Umbilical cord (tissue), 2 donors: Measurements from ENCODE around the gene DDR1. TPM values are rescaled to one million over a fixed set of nuclear protein-coding genes. Genes with fewer than 3 reads are reported as not detected.
"Not testable (repeated sequence)": the region's sequence is repeated elsewhere in the genome, so short reads cannot be mapped to it uniquely, and the experiment has no call there.

Experiments
- DNase-seq: peaks from one replicate; pipeline ENCODE4 v3.0.0-alpha.2; 2015; ENCODE audit warnings: low spot score
- total RNA-seq: library from RNA; depleted of rRNA; stranded (reverse); fragments of >200 nt; gene quantifications from one replicate; pipeline ENCODE4 v1.2.3, GENCODE V29; 2014; ENCODE audit warnings: low replicate concordance; ENCODE audit not compliant: insufficient read depth

The DDR1 gene
- total RNA-seq, 1 donor from 2014 or later: 19.0 TPM

GRCh38 chr6:30917041-30917440, 32.7 kb downstream of the DDR1 start:
- no peak for DNase-seq

GRCh38 chr6:30917487-30917886, 33.2 kb downstream of the DDR1 start:
- DNase-seq: no peak

GRCh38 chr6:30918670-30919069, 34.4 kb downstream of the DDR1 start:
- DNase-seq: no peak

DNA sequence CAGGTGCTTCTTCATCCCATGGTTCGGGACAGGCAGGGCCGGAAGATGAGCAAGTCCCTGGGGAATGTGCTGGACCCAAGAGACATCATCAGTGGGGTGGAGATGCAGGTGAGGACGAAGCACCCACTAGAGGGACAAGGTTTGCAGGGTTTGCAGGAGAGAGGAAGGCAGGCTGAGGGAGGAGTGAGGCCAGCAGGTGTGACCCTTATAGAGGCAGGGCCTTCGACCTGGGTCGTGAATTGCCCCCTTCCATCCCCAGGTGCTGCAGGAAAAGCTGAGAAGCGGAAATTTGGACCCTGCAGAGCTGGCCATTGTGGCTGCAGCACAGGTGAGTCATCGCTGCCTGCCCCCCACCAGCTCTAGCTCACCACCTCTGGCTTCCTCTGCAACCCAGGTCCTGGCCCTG, 38.1 kb downstream of the DDR1 start:
- DNase-seq: no peak

DNA sequence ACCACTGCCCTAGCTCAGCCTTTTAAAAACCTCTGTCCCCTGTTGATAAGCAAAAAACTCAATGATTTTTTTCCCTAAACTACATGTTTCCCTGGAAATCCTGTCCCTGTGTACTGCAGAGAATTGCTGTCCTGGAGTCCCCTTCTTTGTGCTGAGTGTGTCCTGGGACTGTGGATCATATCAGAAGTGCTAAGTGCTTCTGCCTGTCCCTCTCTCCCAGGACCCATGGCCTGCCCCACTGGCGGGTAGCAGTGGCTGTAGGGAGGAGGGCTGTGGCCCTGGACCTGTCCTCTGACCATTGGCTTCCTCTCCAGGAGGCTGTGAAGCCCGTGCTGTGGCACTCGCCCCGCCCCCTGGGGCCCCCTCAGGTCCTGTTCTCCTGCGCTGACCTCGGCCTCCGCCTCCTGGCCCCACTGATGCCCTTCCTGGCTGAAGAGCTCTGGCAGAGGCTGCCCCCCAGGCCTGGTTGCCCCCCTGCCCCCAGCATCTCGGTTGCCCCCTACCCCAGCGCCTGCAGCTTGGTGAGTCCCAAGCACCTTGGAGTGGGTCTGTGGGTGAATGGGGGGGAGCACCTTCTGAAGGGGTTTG, 39.8 kb downstream of the DDR1 start:
- DNase-seq: not testable (repeated sequence)

GRCh38 chr6:30926644-30927043, 42.3 kb downstream of the DDR1 start:
- DNase-seq: no peak

DNA sequence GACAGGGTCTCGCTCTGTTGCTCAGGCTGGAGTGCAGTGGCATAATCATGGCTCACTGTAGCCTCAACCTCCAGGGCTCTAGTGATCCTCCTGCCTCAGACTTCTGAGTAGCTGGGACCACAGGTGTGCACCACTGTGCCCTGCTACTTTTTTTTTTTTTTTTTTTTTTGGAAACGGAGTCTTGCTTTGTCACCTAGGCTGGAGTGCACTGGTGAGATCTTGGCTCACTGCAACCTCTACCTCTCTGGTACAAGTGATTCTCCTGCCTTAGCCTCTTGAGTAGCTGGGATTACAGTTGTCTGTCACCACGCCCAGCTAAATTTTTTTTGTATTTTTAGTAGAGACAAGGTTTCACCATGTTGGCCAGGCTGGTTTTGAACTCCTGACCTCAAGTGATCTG, 42.8 kb downstream of the DDR1 start:
- DNase-seq: not testable (repeated sequence)

- no peak for DNase-seq
These were observed 44.4 kb downstream of the DDR1 start for GRCh38 chr6:30928677-30929076.

- no peak for DNase-seq
These were observed 46.2 kb downstream of the DDR1 start for GRCh38 chr6:30930506-30930905.

DNA sequence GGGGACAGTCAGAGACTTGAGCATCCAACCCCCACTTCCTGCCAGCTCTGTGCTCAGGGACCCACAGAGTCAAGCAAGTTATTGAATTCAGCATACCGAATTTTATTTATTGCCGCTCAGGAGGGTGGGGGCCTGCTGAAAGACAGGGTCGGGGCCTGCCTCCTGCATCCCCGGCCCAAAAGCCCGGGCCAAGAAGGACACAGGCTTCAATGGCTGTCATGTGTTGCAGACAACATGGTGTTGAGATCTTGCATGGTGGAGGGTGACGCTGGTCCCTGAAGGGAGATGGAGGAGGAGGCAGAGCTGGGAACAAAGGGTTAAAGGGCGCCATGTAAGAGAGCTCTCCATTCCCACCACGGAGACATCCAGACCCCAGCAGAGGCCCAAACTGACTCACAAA, 47.0 kb downstream of the DDR1 start:
- DNase-seq: no peak

DNA sequence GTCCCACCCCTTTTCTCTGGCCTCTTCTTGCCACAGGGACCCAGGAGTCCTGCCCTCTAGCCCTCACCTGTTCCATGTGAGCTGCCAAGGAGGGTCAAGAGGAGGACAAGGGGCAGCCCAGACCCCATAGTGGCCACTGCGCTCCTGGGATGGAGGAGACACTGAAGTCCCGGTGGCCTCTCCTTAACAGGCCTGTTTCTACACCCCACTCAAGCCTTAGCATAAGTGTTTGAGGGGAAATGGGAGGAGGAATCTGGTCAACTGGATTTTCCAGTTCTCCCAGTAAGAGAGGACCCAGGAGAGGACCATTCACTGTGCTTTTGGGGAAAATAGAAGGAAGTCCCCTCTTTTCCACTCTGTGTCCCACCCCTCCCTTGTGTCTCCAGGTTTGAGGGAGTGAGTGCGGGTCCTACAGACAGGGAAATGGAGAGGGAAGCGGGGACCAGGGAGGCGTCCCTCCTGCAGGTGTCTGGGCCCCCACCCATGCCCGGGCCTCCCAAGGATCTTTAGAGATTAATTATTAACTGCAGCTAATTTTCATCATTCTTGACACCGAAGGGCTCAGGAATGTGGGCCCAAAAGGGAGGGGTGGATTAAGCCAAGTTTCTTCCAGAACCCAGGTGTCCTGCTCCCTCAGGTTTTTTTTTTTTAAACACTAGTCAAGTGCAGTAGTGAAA, 47.8 kb downstream of the DDR1 start, which contains the start of gene SFTA2:
SFTA2 (minus strand) TSS at position 202 of the 677 bp plus-strand sequence; CDS start at position 128, 74 bp downstream.
- DNase-seq: no peak

DNA sequence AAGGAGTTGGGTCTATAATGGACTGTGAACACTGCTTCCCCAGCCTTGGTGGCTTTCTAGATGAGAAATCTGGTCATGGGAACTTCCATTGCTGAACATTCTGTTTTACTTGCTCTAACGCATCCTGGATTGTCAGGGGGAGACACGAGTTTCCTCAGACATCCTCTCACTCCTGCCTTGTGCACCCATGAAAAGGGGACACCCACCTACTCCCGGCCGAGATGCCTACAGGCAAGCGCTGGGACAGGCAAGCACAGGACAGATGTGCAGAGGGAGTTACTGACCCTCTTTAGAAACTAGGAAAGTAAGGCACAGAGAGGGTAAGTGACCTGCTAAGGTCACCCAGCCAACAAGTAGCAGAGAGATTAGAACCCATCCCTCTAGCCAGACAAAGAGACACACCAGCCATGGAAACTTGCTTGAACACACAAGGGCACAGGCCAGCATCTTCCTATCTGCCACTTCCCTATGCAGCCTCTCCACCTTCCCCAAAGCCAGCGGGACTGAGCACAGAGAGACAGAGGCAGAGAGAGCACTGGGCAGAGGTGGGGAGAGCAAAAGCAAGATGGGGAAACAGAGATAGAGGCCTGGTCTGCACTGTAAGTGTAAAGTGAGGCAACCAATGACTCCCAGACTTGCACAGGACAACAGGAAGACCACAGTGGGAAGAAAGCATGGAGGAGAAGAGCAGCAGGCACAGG, 48.5 kb downstream of the DDR1 start:
- DNase-seq: no peak

GRCh38 chr6:30935018-30935417, 50.7 kb downstream of the DDR1 start:
- DNase-seq: no peak

DNA sequence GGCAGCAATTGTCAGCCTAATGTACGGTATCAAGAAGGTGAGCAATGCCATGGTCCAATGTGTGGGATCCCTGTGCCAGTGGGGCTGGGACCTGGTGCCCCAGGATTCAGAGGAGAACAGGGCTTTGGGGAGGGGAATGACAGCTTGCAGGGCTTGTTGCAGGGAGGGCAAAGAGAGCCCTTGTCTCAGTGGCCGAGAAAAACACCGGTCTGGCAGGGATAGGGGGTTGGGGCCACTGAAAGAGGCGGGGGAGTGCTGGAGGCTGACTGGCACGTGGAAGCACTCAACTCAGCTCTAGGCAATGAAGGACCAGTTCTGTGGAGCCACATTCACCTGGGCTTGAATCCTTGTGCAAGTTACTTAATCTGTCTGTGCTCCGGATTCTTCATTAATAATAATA, 52.9 kb downstream of the DDR1 start:
- no peak for DNase-seq

GRCh38 chr6:30938730-30939129, 54.4 kb downstream of the DDR1 start:
- DNase-seq: no peak

GRCh38 chr6:30939473-30939872, 55.2 kb downstream of the DDR1 start:
- DNase-seq: no peak

GRCh38 chr6:30940361-30940986, 56.2 kb downstream of the DDR1 start, which contains the start of gene MUCL3:
Gene MUCL3, plus strand, starts transcription at chr6:30940973. Its CDS starts 27 bp downstream, at chr6:30941000.
- no peak for DNase-seq

- DNase-seq: peak; percentile 81
These were observed 58.2 kb downstream of the DDR1 start for GRCh38 chr6:30942338-30943060.

DNA sequence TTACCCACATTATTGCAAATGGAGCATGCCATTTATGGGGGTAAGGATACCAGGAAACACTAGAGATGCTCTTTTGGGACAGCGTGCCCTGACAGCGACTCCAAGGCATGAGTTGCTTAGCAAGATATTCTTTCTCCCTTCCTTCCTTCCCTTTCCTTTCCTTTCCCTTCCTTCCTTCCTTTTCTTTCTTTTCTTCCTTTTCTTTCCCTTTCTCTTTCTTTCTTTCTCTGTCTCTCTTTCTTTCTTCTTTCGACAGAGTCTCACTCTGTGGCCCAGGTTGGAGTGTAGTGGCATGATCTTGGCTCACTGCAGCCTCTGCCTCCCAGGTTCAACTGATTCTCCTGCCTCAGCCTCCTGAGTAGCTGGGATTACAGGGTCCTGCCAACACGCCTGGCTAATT, 59.7 kb downstream of the DDR1 start:
- DNase-seq: no peak

- DNase-seq: no peak
These were observed 61.0 kb downstream of the DDR1 start for GRCh38 chr6:30945281-30945680.

GRCh38 chr6:30947231-30947630, 62.9 kb downstream of the DDR1 start:
- DNase-seq: no peak

- no peak for DNase-seq
These were observed 64.5 kb downstream of the DDR1 start for GRCh38 chr6:30948811-30949210.
